ENCODE data around the gene MAGOH. TPM values are rescaled to one million over a fixed set of nuclear protein-coding genes. Genes with fewer than 3 reads are reported as not detected.

The MAGOH gene
- polyA plus RNA-seq, 1 of the 3 experiments (the other 2 are of a cell fraction): 26.5 TPM

DNA sequence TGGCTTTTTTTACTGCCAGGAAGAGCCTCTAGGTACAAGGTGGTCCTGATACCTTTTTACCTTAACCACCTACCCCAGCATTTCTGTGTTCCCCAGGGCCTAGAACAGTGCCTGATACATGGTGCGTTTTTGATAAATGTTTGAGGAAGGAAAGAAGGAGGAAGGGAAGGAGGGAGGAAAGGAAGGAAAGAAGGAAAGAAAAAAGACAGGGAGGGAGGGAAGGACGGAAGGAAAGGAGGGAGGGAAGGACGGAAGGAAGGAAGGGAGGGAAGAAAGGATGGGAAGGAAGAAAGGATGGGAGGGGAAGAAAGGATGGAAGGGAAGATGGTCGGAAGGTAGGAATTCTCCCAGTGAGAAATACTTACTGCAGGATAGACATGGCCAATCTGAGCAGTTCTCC, 12.0 kb upstream of the MAGOH start:
- 90% methylated on average over 4 of the region's 4 CpGs for WGBS (ENCODE audit: low lambda C conversion rate)
- no peaks in the 10 kb centered on the region for H3K9me3 ChIP-seq
- ChIA-PET POLR2A (interaction anchor here (0.5 kb wide), 1 partner anchor 90 kb away, joined by 3 read pairs; no protein-coding TSS in a partner anchor), CTCF (interaction anchor here (1.0 kb wide), 1 partner anchor 28 kb away, joined by 3 read pairs; no protein-coding TSS in a partner anchor)
- no peak for DNase-seq
- H2AFZ ChIP-seq (ENCODE audit: low read depth): no peak overlapping the region
- H4K20me1 ChIP-seq (ENCODE audit: insufficient read depth): no peaks in the 10 kb centered on the region
- no peak overlapping the region for H3K27ac ChIP-seq (ENCODE audit: low read depth in 2 of 2, low read length in 1 of 2)
- H3K27me3 ChIP-seq (ENCODE audit: insufficient read depth): no peaks in the 10 kb centered on the region
- TF ChIP-seq, protein P1, sequence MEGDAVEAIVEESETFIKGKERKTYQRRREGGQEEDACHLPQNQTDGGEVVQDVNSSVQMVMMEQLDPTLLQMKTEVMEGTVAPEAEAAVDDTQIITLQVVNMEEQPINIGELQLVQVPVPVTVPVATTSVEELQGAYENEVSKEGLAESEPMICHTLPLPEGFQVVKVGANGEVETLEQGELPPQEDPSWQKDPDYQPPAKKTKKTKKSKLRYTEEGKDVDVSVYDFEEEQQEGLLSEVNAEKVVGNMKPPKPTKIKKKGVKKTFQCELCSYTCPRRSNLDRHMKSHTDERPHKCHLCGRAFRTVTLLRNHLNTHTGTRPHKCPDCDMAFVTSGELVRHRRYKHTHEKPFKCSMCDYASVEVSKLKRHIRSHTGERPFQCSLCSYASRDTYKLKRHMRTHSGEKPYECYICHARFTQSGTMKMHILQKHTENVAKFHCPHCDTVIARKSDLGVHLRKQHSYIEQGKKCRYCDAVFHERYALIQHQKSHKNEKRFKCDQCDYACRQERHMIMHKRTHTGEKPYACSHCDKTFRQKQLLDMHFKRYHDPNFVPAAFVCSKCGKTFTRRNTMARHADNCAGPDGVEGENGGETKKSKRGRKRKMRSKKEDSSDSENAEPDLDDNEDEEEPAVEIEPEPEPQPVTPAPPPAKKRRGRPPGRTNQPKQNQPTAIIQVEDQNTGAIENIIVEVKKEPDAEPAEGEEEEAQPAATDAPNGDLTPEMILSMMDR (IDR thresholded peaks at IDR 0.05): no peak
- TF ChIP-seq YY1 (IDR thresholded peaks at IDR 0.05; ENCODE audit: low read depth) (no peak), RFX5 (IDR thresholded peaks at IDR 0.05; ENCODE audit: low read length) (no peak), ELF1 (IDR thresholded peaks at IDR 0.05) (no peak), EZH2phosphoT487 (IDR thresholded peaks at IDR 0.05; ENCODE audit: borderline replicate concordance, low read depth) (no peak), TEAD4 (IDR thresholded peaks at IDR 0.05; ENCODE audit: borderline replicate concordance, insufficient read depth) (no peak), POLR2AphosphoS5 (IDR thresholded peaks at IDR 0.05; ENCODE audit: low read depth, low read length) (no peak)
- TF ChIP-seq, protein P2, sequence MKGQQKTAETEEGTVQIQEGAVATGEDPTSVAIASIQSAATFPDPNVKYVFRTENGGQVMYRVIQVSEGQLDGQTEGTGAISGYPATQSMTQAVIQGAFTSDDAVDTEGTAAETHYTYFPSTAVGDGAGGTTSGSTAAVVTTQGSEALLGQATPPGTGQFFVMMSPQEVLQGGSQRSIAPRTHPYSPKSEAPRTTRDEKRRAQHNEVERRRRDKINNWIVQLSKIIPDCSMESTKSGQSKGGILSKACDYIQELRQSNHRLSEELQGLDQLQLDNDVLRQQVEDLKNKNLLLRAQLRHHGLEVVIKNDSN (IDR thresholded peaks at IDR 0.05; ENCODE audit: borderline replicate concordance, low read depth): no peak
- TF ChIP-seq, protein P3, sequence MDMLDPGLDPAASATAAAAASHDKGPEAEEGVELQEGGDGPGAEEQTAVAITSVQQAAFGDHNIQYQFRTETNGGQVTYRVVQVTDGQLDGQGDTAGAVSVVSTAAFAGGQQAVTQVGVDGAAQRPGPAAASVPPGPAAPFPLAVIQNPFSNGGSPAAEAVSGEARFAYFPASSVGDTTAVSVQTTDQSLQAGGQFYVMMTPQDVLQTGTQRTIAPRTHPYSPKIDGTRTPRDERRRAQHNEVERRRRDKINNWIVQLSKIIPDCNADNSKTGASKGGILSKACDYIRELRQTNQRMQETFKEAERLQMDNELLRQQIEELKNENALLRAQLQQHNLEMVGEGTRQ (IDR thresholded peaks at IDR 0.05; ENCODE audit: borderline replicate concordance, low read depth, low read length): no peak
- H3K9me2 ChIP-seq: no peaks in the 10 kb centered on the region
- H3K36me3 ChIP-seq (replicated peaks in 1 of 2; ENCODE audit: control insufficient read depth in 1 of 2, insufficient read depth in 2 of 2, low read length in 1 of 2): peaks cover 4 to 14% of the 10 kb centered on the region in 2 experiments
- peaks cover 16% of the 10 kb centered on the region for H3F3A ChIP-seq (replicated peaks; ENCODE audit: insufficient read depth)
- no peaks in the 10 kb centered on the region for H3K79me2 ChIP-seq (ENCODE audit: insufficient read depth)
- no peaks in the 10 kb centered on the region for H3K4me1 ChIP-seq (ENCODE audit: control insufficient read depth in 1 of 2, insufficient read depth in 2 of 2, low read depth in 1 of 2, low read length in 1 of 2)
- H3K9ac ChIP-seq: no peak overlapping the region
- no peak overlapping the region for H3K4me3 ChIP-seq (ENCODE audit: low read depth in 2 of 2, low read length in 1 of 2)
- no peak overlapping the region for H3K4me2 ChIP-seq

DNA sequence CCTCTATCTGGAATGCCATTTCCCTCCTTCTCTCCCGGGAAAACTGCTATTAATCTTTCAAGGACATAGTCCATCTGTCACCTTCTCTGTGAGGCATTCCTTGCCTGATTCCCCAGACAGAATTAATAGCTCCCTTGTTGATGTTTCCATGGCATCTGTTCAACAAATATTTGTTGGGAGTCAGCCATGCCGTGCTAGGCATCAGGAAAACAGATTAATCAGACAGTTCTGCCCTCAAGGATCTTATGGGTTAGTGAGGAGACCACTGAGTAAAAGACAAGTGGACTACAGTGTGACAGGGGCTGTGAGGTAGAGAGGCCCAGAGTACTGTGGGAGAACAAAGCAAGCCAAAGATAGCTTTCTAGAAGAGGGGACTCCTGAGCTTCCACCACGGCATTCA, 11.4 kb upstream of the MAGOH start:
- Histone ChIP-seq H3K9me3 (no peaks in the 10 kb centered on the region), H3K27me3 (ENCODE audit: insufficient read depth) (no peaks in the 10 kb centered on the region), H2AFZ (ENCODE audit: low read depth) (no peak overlapping the region), H4K20me1 (ENCODE audit: insufficient read depth) (no peaks in the 10 kb centered on the region), H3K9me2 (no peaks in the 10 kb centered on the region), H3K9ac (no peak overlapping the region), H3K4me2 (no peak overlapping the region), H3K27ac (ENCODE audit: low read depth in 2 of 2, low read length in 1 of 2) (no peak overlapping the region), H3K4me3 (ENCODE audit: low read depth in 2 of 2, low read length in 1 of 2) (no peak overlapping the region), H3K36me3 (replicated peaks in 1 of 2; ENCODE audit: control insufficient read depth in 1 of 2, insufficient read depth in 2 of 2, low read length in 1 of 2) (peaks cover 4 to 14% of the 10 kb centered on the region in 2 experiments), H3F3A (replicated peaks; ENCODE audit: insufficient read depth) (peaks cover 16% of the 10 kb centered on the region), H3K4me1 (ENCODE audit: control insufficient read depth in 1 of 2, insufficient read depth in 2 of 2, low read depth in 1 of 2, low read length in 1 of 2) (no peaks in the 10 kb centered on the region), H3K79me2 (ENCODE audit: insufficient read depth) (no peaks in the 10 kb centered on the region)
- POLR2A ChIA-PET: interaction anchor here (0.5 kb wide), 1 partner anchor 89 kb away, joined by 3 read pairs; no protein-coding TSS in a partner anchor
- WGBS (ENCODE audit: low lambda C conversion rate): 91% methylated on average over 3 of the region's 3 CpGs
- DNase-seq: no peak
- CTCF ChIA-PET: no interaction called here
- TF ChIP-seq YY1 (IDR thresholded peaks at IDR 0.05; ENCODE audit: low read depth) (no peak), TEAD4 (IDR thresholded peaks at IDR 0.05; ENCODE audit: borderline replicate concordance, insufficient read depth) (no peak), TCF12 (IDR thresholded peaks at IDR 0.05) (no peak), RAD21 (IDR thresholded peaks at IDR 0.05; ENCODE audit: low read length) (no peak), POLR2AphosphoS5 (IDR thresholded peaks at IDR 0.05; ENCODE audit: low read depth, low read length) (no peak), RCOR1 (IDR thresholded peaks at IDR 0.05; ENCODE audit: low read length) (no peak), RXRA (IDR thresholded peaks at IDR 0.05; ENCODE audit: borderline replicate concordance, low read depth) (no peak), EP300 (IDR thresholded peaks at IDR 0.05; ENCODE audit: borderline replicate concordance in 1 of 2, low read depth in 1 of 2, low read length in 1 of 2) (no peak), FOSL2 (IDR thresholded peaks at IDR 0.05; ENCODE audit: borderline replicate concordance, low read depth) (no peak), JUND (IDR thresholded peaks at IDR 0.05) (no peak), MXI1 (IDR thresholded peaks at IDR 0.05; ENCODE audit: low read depth, low read length) (no peak), SIN3A (IDR thresholded peaks at IDR 0.05; ENCODE audit: borderline replicate concordance, low read depth, low read length) (no peak), GABPA (IDR thresholded peaks at IDR 0.05; ENCODE audit: low read depth) (no peak)
- TF ChIP-seq, protein P4, sequence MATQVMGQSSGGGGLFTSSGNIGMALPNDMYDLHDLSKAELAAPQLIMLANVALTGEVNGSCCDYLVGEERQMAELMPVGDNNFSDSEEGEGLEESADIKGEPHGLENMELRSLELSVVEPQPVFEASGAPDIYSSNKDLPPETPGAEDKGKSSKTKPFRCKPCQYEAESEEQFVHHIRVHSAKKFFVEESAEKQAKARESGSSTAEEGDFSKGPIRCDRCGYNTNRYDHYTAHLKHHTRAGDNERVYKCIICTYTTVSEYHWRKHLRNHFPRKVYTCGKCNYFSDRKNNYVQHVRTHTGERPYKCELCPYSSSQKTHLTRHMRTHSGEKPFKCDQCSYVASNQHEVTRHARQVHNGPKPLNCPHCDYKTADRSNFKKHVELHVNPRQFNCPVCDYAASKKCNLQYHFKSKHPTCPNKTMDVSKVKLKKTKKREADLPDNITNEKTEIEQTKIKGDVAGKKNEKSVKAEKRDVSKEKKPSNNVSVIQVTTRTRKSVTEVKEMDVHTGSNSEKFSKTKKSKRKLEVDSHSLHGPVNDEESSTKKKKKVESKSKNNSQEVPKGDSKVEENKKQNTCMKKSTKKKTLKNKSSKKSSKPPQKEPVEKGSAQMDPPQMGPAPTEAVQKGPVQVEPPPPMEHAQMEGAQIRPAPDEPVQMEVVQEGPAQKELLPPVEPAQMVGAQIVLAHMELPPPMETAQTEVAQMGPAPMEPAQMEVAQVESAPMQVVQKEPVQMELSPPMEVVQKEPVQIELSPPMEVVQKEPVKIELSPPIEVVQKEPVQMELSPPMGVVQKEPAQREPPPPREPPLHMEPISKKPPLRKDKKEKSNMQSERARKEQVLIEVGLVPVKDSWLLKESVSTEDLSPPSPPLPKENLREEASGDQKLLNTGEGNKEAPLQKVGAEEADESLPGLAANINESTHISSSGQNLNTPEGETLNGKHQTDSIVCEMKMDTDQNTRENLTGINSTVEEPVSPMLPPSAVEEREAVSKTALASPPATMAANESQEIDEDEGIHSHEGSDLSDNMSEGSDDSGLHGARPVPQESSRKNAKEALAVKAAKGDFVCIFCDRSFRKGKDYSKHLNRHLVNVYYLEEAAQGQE (IDR thresholded peaks at IDR 0.05; ENCODE audit: low read depth, low read length): no peak
- TF ChIP-seq, protein P3 (IDR thresholded peaks at IDR 0.05; ENCODE audit: borderline replicate concordance, low read depth, low read length): no peak
